CD8-positive, alpha-beta memory T cell (primary cell): Measurements from ENCODE around the gene RNU1-2. TPM values are rescaled to one million over a fixed set of nuclear protein-coding genes. Genes with fewer than 3 reads are reported as not detected.
"Not testable (repeated sequence)": the region's sequence is repeated elsewhere in the genome, so short reads cannot be mapped to it uniquely, and the experiment has no call there.

Source experiments
- CTCF ChIA-PET: fragments of 350-600 bp; sonication (Branson Sonifier 250); formaldehyde crosslinking; loops from one replicate; lab custom pipeline; 2021; ENCODE audit warnings: antibody characterized with exemption; lab: Charles Lee
- POLR2A ChIA-PET: fragments of 350-600 bp; sonication (Branson Sonifier 250); formaldehyde crosslinking; loops from one replicate; lab custom pipeline; 2021; ENCODE audit warnings: antibody characterized with exemption; lab: Charles Lee
- DNase-seq, 5 donors: peaks; one replicate each; pipeline versions ENCODE4 v3.0.0 to v3.0.0-alpha.2; 2020 to 2022; ENCODE audit warnings: mixed read lengths in 1 of 5
- H3K27ac ChIP-seq: one replicate; pipeline ENCODE4 v1.7.0; 2013; ENCODE audit warnings: low read depth, mild to moderate bottlenecking, low read length, moderate library complexity
- H3K27me3 ChIP-seq: 2 replicates; pipeline ENCODE4 v1.7.0; 2013; ENCODE audit warnings: low read length, mild to moderate bottlenecking; ENCODE audit not compliant: insufficient read depth, poor library complexity, severe bottlenecking
- H3K36me3 ChIP-seq: 2 replicates; pipeline ENCODE4 v1.7.0; 2013; ENCODE audit warnings: mild to moderate bottlenecking, low read length, moderate library complexity; ENCODE audit not compliant: insufficient read depth
- H3K4me1 ChIP-seq: 2 replicates; pipeline ENCODE4 v1.7.0; 2013; ENCODE audit warnings: mild to moderate bottlenecking, low read length, moderate library complexity; ENCODE audit not compliant: insufficient read depth
- H3K4me3 ChIP-seq: 2 replicates; pipeline ENCODE4 v1.7.0; 2013; ENCODE audit warnings: mild to moderate bottlenecking, low read length
- H3K9me3 ChIP-seq: 2 replicates; pipeline ENCODE4 v1.7.0; 2013; ENCODE audit warnings: mild to moderate bottlenecking, low read length
- H3K27ac Mint-ChIP-seq, 8 donors: one replicate each; pipeline ENCODE4 v1.8.0; 2020 to 2021; ENCODE audit warnings: mixed read lengths in 8 of 8, mild to moderate bottlenecking in 6 of 8, inconsistent platforms in 3 of 8, moderate library complexity in 3 of 8
- H3K27me3 Mint-ChIP-seq, 2 donors: one replicate each; pipeline ENCODE4 v1.8.0; 2020 to 2021; ENCODE audit warnings: mixed read lengths in 2 of 2, mild to moderate bottlenecking in 1 of 2, moderate library complexity in 1 of 2
- H3K36me3 Mint-ChIP-seq, 3 donors: one replicate each; pipeline ENCODE4 v1.8.0; 2020 to 2021; ENCODE audit warnings: mixed read lengths in 3 of 3, inconsistent platforms in 1 of 3, mild to moderate bottlenecking in 1 of 3
- H3K4me1 Mint-ChIP-seq, 3 donors: one replicate each; pipeline ENCODE4 v1.8.0; 2020 to 2021; ENCODE audit warnings: mixed read lengths in 3 of 3, inconsistent platforms in 1 of 3, mild to moderate bottlenecking in 1 of 3
- H3K4me3 Mint-ChIP-seq, 7 donors: one replicate each; pipeline ENCODE4 v1.8.0; 2020 to 2021; ENCODE audit warnings: mixed read lengths in 7 of 7, mild to moderate bottlenecking in 6 of 7, moderate library complexity in 4 of 7, inconsistent platforms in 2 of 7
- H3K9me3 Mint-ChIP-seq, 5 donors: one replicate each; pipeline ENCODE4 v1.8.0; 2020 to 2022; ENCODE audit warnings: mixed read lengths in 5 of 5, mild to moderate bottlenecking in 3 of 5, moderate library complexity in 2 of 5, inconsistent platforms in 1 of 5
- polyA plus RNA-seq: library from polyadenylated mRNA; unstranded; fragments of 300-500 nt; fragmentation: Illumina TruSeq; gene quantifications from one replicate; pipeline ENCODE4 v1.2.3, GENCODE V29; 2021
- total RNA-seq, 2 experiments: library from RNA; stranded (reverse); gene quantifications; one replicate each; pipeline ENCODE4 v1.2.3, GENCODE V29; 2021

Gene RNU1-2
- total and polyA plus RNA-seq, 3 experiments from 2014 or later: 1,293 to 1,300 TPM; not detected in 1

DNA sequence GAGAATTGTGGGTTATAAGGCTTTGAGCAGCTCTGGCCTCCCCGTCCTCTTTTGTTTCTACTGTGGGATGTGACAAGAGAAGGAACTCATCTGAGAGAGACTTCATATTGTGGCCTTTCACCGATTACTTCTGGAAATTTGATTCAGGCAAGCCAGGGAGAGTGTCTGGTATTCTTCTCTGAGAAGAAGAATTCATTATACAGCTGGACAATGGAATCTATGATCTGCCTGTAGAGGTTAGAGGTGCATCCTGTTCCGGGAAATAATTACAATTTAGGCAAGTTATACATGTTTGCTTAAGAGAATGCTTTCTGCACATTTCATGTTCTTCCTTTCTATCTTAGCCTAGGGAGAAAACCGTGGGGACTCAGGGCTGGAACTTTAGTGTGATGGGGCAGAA, 12.8 kb upstream of the RNU1-2 start:
- Histone ChIP-seq H3K9me3 (no peaks in the 10 kb centered on the region), H3K27ac (no peak overlapping the region), H3K4me3 (no peak overlapping the region), H3K36me3 (no peaks in the 10 kb centered on the region), H3K4me1 (no peaks in the 10 kb centered on the region), H3K27me3 (no peaks in the 10 kb centered on the region)
- Mint-ChIP-seq H3K36me3 (no peaks in the 10 kb centered on the region), H3K4me3 (no peak overlapping the region), H3K9me3 (no peaks in the 10 kb centered on the region), H3K4me1 (peaks cover 0 to 4% (median 2%) of the 10 kb centered on the region in 3 donors), H3K27me3 (peaks cover 26 to 38% of the 10 kb centered on the region in 2 donors), H3K27ac (no peak overlapping the region)
- ChIA-PET CTCF (no interaction called here), POLR2A (no interaction called here)
- no peak for DNase-seq

DNA sequence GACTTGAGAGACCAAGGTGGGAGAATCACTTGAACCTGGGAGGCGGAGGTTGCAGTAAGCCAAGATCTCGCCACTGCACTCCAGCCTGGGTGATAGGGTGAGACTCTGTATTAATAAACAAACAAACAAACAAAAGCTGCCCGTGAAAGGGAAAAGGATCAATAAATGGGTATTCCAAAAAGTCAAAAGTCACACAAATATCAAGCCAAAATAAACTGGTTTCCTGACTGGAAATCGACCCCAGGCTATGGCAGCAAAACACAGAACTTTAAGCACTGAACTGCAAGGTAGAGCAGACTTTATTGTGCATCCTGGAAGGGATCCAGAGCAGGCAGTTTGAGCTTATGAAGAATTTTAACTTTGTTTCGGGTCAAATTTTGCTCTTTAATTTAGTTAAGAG, 11.3 kb upstream of the RNU1-2 start:
- H3K4me1 ChIP-seq, H3K9me3 Mint-ChIP-seq, H3K27ac Mint-ChIP-seq, H3K27me3 ChIP-seq, H3K36me3 ChIP-seq, POLR2A ChIA-PET, DNase-seq, H3K27ac ChIP-seq, CTCF ChIA-PET, H3K9me3 ChIP-seq, H3K4me3 ChIP-seq, H3K36me3 Mint-ChIP-seq: not testable (repeated sequence)
- Mint-ChIP-seq H3K4me1 (peaks cover 11 to 18% (median 17%) of the 10 kb centered on the region in 3 donors), H3K4me3 (peak overlapping the region in 1 of 7 donors; percentile 38), H3K27me3 (peaks cover 18 to 31% of the 10 kb centered on the region in 2 donors)

GRCh38 chr1:16886860-16887605, 8.7 kb upstream of the RNU1-2 start:
- Mint-ChIP-seq H3K27me3 (peaks cover 3 to 15% of the 10 kb centered on the region in 2 donors), H3K4me3 (peak overlapping the region in 2 of 7 donors; percentile 14 to 57), H3K27ac (no peak overlapping the region), H3K36me3 (peaks cover 0 to 2% (median 0%) of the 10 kb centered on the region in 3 donors), H3K9me3 (no peaks in the 10 kb centered on the region), H3K4me1 (peaks cover 18 to 29% (median 24%) of the 10 kb centered on the region in 3 donors)
- DNase-seq: no peak
- ChIA-PET POLR2A (no interaction called here), CTCF (interaction anchor here (1.1 kb wide), 1 partner anchor 17 kb away, joined by 3 read pairs; no protein-coding TSS in a partner anchor)
- Histone ChIP-seq H3K27ac (no peak overlapping the region), H3K36me3 (no peaks in the 10 kb centered on the region), H3K4me3 (no peak overlapping the region), H3K4me1 (peaks cover 11% of the 10 kb centered on the region), H3K9me3 (no peaks in the 10 kb centered on the region), H3K27me3 (no peaks in the 10 kb centered on the region)

DNA sequence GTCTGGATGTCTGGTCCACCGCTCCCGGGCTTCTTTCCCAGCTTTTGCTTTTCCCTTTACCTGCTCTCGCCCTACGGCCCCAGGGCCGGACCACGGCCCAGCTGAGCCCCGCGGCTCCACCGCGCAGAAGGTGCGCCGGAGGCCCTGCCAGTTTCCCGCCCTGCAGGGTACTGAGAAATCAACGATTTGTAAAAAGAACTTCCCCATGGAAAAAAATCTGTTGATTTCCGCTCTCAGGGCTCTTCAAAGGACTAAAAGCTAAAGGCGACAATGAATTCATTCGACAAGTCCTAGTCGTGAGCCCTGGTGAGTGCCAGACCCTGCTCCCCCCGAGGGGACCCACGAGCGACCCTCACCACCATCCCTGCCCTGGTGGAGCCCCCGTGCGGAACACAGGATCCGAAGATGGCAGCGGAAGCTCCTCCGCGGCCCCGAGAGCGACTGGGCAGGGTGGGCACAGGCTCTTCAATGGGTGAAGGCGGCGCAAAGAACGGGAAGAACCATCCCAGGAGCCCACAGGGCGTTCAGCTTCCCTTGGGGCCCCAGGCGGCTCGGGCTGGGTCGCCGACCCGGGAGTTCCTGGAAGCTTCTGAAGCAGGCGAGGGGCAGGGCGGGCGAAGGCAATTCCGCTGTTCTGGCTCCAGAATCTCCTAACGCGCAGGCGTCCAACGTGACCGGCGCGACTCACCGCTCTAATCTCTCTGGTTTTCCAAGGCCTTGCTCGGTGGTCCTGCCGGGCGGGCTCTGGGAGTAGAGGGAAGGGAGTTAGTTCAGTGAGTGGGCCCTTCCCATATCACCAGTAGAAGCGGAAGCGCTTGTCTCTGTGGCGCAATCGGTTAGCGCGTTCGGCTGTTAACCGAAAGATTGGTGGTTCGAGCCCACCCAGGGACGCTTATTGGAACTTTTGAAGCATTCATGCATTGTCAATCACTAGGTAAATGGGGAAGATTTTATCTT, 6.6 kb upstream of the RNU1-2 start:
- Histone ChIP-seq H3K27ac (peak overlapping the region; percentile 61), H3K36me3 (no peaks in the 10 kb centered on the region), H3K9me3 (no peaks in the 10 kb centered on the region), H3K4me1 (peaks cover 11% of the 10 kb centered on the region), H3K4me3 (peak overlapping the region; percentile 81), H3K27me3 (no peaks in the 10 kb centered on the region)
- peak overlapping the region; percentile 77 to 96 (median 94) for H3K27ac Mint-ChIP-seq
- POLR2A ChIA-PET: interaction anchor here (0.7 to 1.5 kb wide), 2 partner anchors 15 to 189 kb away, joined by 3 to 6 read pairs; no protein-coding TSS in a partner anchor
- H3K4me1 Mint-ChIP-seq: peaks cover 18 to 29% (median 24%) of the 10 kb centered on the region in 3 donors
- CTCF ChIA-PET: interaction anchor here (1.0 kb wide), 1 partner anchor 9 kb away, joined by 4 read pairs; no protein-coding TSS in a partner anchor
- peaks cover under 1 to 5% of the 10 kb centered on the region in 2 donors for H3K27me3 Mint-ChIP-seq
- DNase-seq: peak in 4 of 5 donors; percentile 30 to 63 (median 52)
- no peaks in the 10 kb centered on the region for H3K9me3 Mint-ChIP-seq
- peak overlapping the region; percentile 91 to 95 (median 93) for H3K4me3 Mint-ChIP-seq
- H3K36me3 Mint-ChIP-seq: peaks cover 0 to 2% (median 0%) of the 10 kb centered on the region in 3 donors

DNA sequence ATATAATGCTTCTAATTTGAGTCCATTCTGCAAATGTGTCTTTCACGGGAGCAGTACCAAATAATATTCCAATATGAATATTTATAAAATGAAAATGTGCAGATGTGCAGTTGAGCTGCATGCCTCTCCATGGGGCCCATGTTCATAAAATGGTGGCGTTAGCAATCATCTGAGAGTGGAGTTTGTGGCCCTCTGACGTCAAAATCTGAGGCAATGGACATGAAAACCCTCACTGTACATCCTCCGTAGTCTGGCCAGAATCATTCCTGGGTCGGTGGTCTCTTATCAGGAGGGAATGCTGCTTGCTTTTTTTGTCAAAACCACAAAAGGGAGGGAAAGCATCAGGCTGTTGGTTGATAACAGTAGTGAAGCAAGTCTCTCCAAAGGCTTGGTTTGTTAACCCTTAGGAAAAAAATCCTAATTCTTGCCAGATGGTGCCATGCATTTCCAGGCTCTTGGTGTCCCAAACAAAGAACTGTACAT, 5.2 kb upstream of the RNU1-2 start:
- peak overlapping the region in 1 of 8 donors; percentile 93 for H3K27ac Mint-ChIP-seq

DNA sequence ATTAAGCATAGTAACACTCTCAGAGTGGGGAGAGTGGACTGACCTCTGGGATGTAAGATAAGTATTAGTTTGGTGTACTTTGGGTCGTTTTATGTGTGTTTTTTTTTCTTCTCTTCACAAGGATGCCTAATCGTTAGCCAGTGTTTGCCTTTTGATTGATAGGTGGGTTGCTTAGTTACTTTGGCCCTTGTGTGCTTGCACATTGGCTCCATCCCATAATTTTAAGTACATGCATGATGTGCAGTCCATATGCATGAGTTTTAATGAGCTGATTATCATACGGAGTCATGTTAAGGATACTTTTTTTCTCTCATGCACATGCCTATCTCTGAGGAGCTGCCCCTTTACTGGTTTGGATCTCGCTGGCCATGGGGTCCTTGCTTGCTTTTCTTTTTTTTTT, 4.7 kb upstream of the RNU1-2 start:
- Mint-ChIP-seq H3K4me1 (peaks cover 21 to 46% (median 39%) of the 10 kb centered on the region in 3 donors), H3K27ac (peak overlapping the region in 1 of 8 donors; percentile 12), H3K4me3 (peak overlapping the region in 3 of 7 donors; percentile 5 to 91 (median 28))
- H3K9me3 ChIP-seq, H3K27ac ChIP-seq, H3K36me3 Mint-ChIP-seq, H3K27me3 ChIP-seq, H3K27me3 Mint-ChIP-seq, CTCF ChIA-PET, H3K9me3 Mint-ChIP-seq, H3K36me3 ChIP-seq, DNase-seq, H3K4me3 ChIP-seq: not testable (repeated sequence)
- POLR2A ChIA-PET: interaction anchor here (0.7 kb wide), 1 partner anchor 14 kb away, joined by 10 read pairs; no protein-coding TSS in a partner anchor
- H3K4me1 ChIP-seq: peaks cover 11% of the 10 kb centered on the region

More for the DNA sequence above, 5.2 kb upstream of the RNU1-2 start:
- H3K36me3 Mint-ChIP-seq, POLR2A ChIA-PET, CTCF ChIA-PET, DNase-seq, H3K9me3 ChIP-seq, H3K27me3 ChIP-seq, H3K9me3 Mint-ChIP-seq, H3K4me3 ChIP-seq, H3K27ac ChIP-seq, H3K27me3 Mint-ChIP-seq, H3K36me3 ChIP-seq: not testable (repeated sequence)
- peaks cover 11% of the 10 kb centered on the region for H3K4me1 ChIP-seq
- Mint-ChIP-seq H3K4me1 (peaks cover 21 to 42% (median 35%) of the 10 kb centered on the region in 3 donors), H3K4me3 (peak overlapping the region; percentile 54 to 95 (median 92))

DNA sequence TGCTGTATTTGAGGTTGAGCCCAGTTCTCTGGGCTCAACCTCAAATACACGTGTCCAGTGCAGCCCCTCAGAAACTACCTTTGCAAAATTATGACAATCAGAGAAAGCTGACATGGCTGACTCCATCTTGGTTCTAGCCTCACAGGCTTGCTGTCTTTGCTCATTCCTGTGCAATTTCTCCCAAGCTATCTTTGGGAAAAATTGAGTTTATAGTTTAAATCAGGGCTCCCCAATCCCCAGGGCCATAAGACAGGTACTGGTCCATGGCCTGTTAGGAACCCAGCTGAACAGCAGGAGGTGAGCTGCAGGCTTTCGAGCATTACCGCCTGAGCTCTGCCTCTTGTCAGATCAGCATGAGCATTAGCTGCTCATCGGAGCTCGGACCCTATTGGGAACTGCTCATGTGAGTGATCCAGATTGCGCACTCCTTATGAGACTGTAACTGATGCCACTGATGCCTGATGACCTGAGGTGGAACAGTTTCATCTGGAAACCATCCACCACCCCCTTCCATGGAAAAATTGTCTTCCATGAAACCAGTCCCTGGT, 2.7 kb upstream of the RNU1-2 start:
- peaks cover 35 to 59% (median 55%) of the 10 kb centered on the region in 3 donors for H3K4me1 Mint-ChIP-seq
- H3K9me3 Mint-ChIP-seq, DNase-seq, H3K27ac ChIP-seq, H3K4me3 ChIP-seq, H3K27me3 Mint-ChIP-seq, H3K27me3 ChIP-seq, H3K9me3 ChIP-seq, H3K36me3 ChIP-seq, CTCF ChIA-PET, POLR2A ChIA-PET, H3K36me3 Mint-ChIP-seq: not testable (repeated sequence)
- peaks cover 24% of the 10 kb centered on the region for H3K4me1 ChIP-seq
- H3K27ac Mint-ChIP-seq: peak overlapping the region in 1 of 8 donors; percentile 95
- H3K4me3 Mint-ChIP-seq: peak overlapping the region in 1 of 7 donors; percentile 82
